HG02885 (cell line): Measurements from ENCODE around the gene KRT74.

Experiments
- ATAC-seq: cut with Tn5 transposase; IDR thresholded peaks from one replicate; pipeline ENCODE4 v1.9.1; 2021; ENCODE audit warnings: mild to moderate bottlenecking; ENCODE audit not compliant: unreplicated experiment, poor library complexity

KRT74 gene

DNA sequence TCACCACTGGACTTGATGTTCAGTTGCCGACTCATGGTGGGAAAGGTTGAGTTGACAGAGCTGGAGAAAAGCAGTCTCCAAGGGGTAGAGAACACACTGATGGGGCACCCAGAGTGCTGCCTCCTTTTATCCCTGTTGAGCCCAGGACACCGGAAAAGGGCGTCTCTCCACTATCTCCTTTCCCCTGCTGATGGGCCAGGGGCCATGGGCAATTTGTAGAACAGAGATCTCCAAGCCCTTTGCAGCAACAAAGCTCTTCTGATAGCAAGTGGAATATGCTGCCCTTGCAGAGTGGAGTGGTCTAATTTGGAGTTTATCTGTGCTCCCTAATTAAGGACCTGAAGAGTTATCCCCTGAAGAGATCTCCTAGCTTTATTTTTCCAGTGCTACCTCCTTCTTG lies at the start of gene KRT74:
Gene KRT74 (minus strand): TSS at position 101 of the 400 bp plus-strand sequence. CDS start 66 bp downstream, at position 35.
- ATAC-seq = no peak

DNA sequence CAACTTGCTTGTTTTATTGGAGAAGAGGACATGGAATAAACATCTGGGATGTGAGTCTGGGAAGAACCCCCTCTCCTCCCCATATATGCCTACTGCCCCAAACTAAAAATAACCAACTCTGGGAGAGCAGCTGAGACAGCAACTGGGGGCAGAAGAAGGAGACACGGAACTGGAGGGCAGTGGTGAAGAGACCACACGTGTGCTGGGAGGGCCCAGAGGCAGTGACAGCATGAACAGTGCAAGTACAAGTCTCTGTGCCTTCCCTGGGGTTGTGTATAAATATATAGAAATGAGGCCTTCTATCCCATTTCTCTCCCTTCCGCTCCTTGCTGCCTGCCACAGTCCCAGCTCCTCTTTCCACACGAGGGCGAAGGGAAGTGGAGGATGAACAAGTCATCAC lies 48.7 kb upstream of the KRT74 start:
- no peak for ATAC-seq

DNA sequence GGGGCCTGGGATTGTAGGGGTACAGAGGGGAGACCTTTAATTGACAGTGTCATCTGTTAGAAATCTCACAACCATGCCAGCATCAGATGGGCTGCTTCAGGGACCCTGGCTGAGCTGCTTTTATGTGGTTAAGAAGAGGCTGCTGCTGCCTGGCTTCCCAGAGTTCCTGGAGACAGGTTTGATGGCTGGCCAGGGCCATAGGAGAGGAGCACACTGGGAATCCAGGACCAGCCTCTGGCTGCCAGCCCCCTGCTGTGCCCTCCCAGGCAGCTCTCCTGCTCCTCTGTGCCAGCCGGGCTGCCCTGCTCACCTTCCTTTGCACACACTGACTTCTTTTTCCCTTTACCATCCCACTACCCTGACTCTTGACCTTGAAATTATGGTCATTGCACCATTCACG lies 45.2 kb upstream of the KRT74 start:
- no peak for ATAC-seq

DNA sequence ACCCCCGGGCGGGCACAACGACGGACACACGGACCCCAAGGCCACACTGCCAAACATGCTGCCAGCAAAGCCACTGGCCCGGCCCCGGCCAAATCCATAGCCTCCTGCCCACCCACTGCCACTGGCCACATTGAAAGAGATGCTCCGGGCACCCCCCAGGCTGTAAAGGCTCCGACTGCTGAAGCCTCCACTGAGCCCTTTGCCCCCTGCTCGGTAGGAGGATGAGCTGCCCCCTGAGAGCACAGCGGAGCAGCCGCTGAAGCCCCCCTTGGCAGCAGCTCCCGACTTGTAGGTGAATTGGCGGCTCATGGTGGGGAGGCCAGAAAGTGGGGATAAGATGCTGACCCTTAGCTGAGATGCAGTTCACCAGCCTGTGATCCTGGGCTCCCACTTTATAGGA lies 44.6 kb upstream of the KRT74 start, which contains the start of gene KRT73:
Gene KRT73 (minus strand): TSS at position 344 of the 400 bp plus-strand sequence. CDS start 35 bp downstream, at position 309.
- ATAC-seq = no peak

DNA sequence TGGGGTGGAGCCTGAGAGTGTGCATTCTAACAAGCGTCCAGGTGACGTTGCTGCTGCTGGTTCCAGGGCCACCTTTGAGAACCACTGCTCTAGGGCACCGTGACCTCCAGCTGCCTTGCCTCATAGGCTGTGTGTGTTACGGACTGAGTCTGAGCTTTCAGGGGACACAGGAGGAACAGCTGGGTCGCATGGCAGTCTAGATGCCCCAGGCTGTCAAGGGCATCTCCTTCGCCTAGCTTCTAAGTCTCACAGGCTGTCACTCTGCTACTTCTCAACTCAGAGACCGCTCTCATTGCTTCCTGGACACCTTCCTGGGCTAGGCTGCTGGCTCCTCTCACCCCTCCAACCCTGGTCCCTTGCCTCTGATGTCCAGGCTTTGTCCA lies 43.8 kb upstream of the KRT74 start:
- no peak for ATAC-seq

DNA sequence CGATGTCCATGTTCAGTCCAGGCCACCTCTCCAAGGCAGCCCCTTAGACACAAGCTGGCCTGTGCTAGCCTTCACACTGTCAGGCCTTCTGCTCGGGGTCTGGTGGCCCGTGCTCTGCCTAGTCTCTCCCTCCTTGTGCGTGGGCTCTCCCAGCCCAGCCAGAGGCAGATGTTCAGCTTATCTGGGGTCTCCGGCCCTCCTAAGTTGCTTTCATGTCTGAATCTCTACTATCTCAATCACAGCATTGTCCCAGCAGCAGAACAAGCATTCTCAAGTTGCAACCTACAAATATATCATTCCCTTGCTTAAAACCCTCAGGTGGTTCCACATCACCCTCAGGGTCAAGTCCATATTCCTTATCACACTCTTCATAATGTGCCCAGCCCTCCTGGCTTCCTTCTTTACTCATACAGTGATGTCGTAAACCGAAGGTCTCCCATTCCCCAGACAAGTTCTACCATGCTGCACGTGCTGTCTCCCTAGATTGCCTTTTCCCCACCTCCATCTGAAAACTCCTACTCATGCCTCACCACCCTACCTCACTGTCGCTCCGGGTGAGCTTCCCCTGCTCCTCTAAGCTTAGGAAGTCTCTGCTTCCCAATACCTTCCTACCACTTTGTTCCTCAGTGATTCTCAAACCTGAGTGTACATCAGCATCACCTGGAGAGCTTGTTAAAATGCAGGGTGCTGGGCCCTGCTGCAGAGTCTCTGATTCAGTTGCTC lies 43.2 kb upstream of the KRT74 start:
- ATAC-seq = no peak

DNA sequence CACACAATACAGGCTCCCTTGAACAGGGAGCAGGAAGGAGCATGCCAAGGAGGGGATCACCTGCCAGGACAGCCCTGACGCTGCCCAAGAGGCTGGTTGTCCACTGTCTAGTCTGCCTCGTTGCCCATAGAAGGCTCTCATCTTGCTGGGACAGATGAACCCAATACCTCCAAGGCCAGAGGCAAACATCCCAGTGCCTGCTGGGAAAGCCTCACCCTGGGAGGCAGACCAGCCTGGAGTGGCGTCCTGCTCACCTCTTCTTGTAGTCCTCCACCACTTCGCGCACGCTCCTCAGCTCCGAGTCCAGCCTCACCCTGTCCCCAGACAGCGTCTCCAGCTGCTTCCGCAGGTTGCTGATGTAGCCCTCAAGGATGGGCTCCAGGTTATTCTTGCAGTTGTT lies 42.3 kb upstream of the KRT74 start:
- no peak for ATAC-seq

DNA sequence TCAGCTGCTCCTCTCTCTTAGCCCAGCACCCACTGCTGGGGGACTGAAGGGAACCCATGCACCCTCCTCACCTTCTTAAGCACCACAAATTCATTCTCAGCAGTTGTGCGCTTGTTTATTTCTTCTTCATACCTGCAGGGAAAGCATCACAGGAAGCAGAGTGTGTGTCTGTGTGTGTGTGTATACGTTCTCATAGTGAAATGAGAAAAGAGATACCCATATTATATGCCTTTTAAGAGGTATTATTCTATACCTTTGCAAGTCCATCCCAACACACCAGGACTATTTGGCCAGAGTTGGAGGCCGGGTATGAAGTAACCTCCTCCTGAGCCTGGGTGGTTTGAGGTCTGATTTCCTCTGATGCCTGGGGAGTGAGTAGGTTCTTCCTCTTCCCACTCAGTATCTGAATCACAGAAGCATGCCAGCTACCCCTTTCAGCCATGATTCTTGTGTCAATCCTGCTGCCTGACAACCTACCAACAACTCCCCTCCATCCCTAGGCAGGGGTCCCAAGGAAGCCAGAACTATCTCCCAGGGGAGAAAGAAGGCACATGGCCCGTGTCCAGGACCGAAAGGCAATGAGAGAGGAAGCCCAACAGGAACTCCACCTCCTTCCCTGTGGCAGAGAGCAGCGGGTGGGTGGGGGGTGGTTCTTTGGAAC lies 41.7 kb upstream of the KRT74 start:
- ATAC-seq = no peak

DNA sequence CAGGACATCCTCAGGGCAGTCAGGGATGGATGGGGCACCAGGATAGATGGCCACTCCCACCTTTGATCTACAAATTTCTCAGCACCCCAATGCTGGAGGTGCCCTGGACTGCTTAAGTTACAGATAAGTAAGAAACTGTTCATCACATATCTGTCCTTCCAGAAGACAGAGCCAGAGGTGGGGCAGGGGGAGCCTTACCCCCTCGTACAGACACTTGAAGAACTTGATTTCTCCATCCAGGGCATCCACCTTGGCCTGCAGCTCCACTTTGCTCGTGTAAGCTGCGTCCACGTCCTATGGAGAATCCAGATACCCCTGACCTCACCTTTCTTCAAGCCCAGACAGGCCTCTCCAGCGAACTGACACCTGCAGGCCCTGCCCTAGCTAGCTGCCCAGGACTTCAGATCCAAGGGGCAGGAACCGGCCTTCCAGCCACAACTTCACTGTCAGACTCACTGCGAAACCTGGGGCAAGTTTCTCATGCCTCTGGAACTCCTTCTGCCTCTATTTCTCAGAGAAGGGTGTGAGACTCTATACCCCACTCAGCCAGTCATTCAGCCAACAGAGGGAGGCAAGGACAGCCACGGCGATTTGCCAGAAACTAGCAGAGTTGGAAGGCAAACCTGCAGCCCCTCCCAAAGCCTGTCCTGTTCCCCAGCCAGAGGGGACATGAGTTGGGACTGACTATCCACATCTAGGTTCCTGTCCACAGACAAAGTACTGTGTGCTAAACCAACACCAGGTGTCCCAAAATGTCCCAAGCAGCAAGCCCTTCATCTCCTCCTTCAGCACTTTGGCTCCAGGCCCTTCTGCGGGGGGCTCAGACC lies 41.0 kb upstream of the KRT74 start:
- ATAC-seq = no peak

DNA sequence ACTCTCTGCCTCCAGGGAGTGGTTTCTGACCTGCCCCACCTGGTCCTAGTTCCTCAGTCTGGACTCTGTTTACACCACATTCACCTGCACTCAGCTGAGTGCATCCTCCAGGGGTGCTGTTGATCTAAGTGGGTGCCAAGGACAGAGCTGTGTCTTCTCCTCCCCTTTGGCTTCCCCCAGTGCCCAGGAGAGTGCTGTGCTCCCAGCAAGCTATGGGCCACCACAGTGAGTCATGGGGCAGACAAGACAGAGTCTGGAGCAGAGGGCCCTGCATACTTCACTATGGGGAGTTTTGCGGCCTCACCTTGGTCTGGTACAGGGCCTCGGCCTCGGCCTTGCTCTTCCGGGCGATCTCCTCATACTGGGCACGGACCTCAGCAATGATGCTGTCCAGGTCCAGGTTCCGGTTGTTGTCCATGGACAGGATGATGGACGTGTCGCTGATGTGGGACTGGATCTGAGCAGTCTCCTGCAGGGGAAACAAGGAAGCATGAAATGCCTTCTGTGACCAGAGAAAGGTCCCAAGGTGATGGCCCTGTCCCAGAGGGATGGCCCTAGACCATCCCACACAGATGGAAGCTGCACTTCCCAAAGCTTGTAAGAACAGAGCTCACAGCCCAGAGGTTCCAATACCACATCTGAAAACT lies 39.9 kb upstream of the KRT74 start:
- no peak for ATAC-seq

DNA sequence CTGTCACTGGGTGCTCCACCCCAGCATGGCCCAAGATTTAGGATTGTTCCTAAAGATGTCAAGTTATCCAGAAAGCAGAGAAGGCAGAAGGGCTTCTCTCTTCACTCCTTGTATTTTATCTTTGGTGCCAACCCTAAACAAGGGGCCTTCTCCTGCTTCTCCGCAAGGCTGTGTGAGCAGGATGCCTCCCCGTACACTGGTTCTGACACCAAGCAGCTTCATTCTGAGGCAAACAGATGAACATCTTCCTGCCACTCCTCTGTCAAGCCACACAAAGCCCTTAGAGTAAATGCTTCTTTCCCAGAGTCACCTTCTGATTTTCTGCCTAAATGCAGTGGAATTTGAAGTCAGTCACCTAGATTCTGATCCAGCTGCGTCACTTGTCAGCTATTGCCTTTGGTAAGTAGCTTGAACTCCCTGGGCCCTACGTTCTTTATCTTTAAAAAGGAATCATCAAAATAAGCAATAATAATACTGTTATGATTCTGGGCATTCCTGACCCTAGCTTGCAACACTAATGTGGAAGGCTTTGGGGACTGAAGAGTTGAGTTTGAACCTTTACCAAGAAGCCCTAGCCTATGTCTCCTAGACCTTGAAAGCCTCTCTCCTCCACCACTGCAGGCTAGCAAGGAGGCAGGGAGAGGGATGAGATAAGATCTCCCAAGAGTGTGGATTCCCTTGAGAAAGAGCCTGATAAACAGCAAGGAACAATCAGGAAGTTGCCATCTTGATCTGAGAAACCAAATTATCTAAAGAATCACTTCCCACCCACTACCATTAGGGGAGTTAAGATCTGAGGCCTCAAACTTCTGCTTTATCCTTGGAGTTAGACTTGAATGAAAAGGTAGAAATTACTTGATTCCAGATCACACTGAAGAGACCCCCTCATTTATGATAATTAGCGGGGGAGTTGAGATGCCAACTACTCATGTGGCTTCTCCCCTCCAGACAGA lies 39.1 kb upstream of the KRT74 start:
- ATAC-seq = no peak

DNA sequence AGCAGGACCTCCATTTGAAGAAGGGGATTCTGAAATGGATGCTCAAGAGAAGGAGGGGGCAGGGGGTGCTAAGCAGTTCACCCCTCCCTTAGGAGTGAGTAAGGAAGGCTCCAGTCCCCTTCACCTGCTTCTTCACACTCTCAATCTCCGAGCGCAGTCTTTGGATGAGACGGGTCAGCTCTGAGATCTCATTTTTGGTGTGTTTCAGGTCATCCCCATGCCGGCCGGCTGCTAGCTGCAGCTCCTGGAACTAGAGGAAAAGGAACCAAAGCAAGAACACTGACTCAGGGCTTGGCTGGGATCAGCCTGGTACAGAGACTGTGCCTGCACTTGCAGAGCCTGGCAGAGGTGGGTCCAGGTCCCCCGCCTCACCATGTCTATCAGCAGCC lies 37.4 kb upstream of the KRT74 start:
- ATAC-seq = no peak

DNA sequence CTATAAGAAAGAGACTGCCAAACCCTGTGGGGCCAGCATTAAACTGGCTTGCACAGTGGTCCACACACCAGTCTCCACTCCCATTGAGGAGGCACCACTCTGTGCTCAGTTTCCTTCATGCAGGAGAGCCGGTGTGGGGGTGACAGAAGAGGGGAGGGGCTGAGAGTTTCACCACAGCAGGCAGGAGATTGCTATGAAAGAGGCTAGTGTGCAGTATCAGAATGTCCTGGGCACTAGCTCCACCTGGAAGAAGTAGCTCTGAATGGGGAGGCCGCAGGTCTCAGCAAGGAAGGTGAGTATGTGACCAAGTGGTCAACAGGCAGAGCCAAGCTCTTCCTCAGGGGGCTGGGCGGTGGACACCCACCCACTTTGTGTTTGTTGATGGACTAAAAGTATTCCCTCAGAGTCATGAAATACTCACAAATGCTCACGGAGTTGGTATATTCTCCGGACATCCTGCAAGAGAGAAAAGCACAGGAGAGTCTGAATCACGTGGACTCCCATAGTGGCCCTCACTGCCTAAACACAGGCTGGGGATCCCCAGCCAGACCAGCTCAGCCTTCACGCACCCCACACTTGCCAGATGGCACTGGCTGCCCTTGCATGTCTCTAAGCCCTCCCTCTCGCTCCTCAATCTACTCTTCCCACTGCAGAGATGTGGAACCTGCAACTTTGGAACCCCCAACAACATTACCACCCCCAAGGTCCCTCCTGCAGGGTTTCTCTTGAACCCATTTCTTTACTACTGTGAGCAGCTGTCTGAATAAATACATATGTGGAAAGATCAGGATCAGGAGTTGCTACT lies 35.4 kb upstream of the KRT74 start:
- no peak for ATAC-seq

DNA sequence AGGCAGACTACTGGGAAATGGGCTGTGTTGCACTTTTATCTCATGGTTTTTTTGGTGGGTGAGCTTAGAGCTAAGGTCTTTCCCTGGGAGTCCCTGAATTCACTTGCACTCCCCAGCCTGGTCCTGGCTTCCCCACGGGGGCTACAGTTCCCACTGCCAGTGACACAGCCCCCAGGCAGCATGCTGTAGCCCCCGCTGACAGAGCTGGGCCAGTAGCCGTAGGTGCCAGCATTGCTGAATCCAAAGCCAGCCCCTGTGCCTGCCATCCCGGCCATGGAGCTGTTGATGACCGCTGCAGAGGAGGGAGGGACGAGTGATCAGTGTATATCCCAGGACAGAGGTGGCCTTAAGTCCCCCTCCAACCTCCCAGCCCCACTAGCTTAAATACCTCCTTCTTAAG lies 34.5 kb upstream of the KRT74 start:
- ATAC-seq = no peak

DNA sequence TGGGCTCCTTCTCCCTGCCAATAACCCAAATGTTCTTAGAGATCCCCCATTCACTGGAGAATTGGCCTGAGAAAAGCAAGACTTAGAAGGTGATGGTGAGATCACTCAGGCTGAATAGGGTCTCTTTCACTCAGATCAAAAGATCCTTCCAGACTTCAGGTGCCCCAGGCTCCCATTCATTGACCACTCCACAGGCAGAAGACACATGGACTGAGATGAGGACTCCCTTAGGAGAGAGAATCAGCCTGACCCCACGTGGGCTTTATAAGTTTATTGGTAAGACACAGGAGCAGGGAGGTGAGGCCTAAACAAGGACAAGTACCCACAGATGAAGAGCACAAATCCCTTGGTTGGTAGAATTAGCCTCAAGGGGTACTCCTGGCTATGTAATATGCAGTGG lies 33.7 kb upstream of the KRT74 start:
- ATAC-seq = no peak

DNA sequence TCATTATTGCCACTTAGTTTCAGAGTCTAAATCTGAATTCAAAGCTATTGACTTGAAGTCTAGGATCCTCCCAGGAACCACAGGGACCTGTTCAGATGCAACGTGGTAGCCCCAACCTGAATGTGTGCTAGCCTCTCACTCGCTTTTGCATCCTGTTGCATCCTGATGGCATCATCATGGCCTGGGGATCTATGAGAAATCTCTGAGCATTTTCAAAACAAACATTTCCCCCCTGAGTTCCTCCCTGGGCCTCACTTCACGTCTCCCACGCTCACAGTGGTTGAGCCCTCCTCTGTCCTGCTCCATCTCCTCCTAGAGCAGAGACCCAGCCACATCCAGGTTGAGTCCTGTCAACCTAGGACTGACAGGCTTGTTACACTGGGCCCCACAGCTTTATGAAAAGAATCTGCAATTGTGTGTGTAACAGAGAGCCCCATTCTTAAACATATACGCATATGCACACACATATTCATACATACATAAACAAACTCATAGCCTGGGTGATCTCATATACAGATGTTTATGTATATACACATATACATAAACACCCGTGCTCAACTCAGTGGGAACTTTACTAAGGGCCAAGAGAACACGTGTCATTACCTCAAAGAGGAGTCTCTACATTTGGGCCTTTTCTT lies 33.1 kb upstream of the KRT74 start:
- ATAC-seq = no peak

DNA sequence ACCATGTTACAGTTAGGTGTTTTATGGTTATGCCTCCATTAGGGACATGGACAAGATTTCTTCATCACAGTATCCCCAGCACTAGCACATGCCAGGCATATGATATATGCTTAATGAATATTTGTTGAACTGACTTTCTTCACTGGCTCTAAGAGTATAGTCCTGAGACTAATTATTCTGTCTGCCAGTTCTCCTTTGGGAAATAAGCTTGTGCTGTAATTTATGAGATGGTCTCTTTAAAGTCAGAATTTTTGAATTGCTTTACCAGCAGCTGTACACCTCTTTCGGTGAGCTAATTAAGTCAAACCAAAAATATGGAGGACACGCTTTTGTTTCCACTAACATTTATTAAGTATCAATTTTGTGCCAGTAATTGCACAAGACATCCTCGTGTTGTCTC lies 32.5 kb upstream of the KRT74 start:
- no peak for ATAC-seq

DNA sequence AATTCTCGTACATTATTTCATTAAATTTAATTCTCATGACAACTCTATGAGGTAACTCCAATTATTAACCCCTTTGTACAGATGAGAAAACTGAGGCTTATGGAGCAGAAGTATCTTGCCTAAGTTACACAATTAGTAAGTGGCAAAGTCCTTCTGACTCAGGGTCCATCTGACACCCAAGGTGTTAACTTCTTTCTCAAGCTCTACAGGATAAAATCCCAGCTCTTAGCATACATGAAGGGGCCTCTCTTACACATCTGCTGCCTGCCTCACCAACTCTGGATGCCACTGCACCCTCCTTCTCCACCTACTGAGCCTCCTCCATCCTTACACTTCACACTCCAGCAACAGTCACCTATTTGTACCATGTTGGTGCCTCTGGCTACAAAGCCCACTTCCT lies 31.9 kb upstream of the KRT74 start:
- no peak for ATAC-seq
